Subcutaneous preadipocyte (primary cell): ENCODE results near the gene FANCG. TPM values are rescaled to one million over a fixed set of nuclear protein-coding genes. Genes with fewer than 3 reads are reported as not detected.

Experiments
- small RNA-seq: library from RNA; depleted of rRNA; stranded (forward); fragments of <200 nt; gene quantifications from one replicate; pipeline ENCODE3, GENCODE V24; 2012
- total RNA-seq: library from RNA; depleted of rRNA; stranded (reverse); fragments of >200 nt; gene quantifications from 2 replicates; pipeline ENCODE4 v1.2.3, GENCODE V29; 2012

Gene FANCG
- 25.7 and 36.6 TPM in 2 replicates for total RNA-seq

DNA sequence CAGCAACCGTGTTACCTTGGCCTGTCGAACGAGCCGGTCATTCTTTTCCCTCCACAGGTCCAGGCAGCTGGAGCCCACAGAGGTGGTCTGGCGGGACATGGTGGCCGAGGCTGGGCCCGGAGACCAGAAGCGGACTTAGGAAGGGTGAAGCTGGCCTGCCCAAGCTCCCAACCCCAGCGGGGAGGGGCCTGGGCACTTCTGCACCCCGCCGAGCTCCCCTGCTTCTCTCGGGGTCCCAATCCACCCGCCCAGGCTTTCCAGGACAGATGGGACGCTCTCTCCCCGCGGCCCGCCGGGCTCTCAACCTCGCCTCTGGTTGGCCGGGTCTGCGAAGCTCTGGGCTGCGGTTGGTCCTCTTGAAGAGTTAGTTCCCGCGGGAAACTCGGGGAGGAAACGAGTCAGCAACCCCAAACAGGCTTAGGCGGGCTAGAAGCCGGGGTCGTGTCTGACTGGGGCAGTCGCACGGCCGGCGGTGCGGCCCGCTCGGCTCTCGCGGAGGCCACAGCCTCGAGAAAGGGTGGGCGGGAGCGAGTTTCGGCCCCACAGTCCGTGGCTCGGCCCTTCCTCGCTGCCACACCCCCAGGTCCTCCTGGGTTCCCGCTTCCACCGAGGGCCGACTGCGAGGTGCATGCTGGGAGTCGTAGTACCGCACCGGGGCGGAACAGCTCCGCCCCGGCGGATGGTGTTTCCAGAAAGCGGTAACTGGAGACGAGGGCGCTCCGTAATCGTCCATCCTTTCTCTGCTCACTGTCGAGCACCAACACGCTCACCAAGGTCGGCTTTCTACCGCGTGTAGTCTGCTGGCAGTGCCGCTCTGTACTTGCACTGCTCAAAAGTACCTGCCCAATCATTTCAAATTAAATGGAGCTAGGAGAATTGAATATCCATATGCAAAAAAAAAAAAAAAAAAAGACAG is at the start of gene FANCG:
FANCG (minus strand) TSS at position 517 of the 916 bp plus-strand sequence; CDS start at position 99, 418 bp downstream.

DNA sequence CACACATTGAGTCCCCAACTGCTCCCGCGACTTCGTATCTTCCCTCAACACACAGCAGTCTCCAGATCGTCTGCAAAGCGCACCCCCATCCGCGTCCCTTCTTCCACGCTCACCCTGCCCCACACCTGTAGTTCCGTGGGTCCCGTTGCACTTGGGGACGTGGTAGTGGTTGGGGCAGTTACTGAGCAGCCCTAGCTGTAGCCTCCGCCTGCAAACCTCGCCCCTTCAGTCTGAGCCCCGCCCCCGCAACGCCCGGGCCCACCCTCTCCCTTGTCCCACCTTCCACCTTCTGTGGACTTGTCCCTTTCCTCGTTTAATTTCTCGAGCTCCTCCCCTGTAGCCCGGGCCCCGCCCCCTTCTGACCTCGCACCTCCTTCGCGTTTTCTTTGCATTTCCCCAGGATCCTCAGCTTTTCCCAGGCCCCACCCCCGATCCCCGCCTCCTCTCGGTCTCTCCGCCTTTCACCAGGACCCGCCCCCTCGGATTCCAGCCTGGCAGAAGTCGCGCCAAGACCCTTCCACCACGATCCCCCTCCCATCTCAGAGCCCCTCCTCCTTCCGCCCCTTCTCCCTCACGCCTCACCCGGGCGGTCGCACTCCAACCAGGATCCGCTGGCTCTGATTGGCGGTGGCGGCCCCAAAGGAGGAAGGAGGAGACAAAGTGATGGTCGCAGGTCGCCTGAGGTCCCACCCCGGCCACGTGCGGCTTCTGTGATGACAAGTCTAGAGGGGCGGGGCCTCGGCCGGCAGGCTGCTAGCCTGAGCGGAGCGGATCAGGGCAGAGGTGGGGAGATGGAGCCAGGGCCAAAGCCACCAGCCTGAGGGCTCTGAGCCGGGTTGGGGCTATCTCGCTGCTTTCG is 36.2 kb upstream of the FANCG start, which contains the start of gene ATOSB:
ATOSB (minus strand) TSS at position 183 of the 859 bp plus-strand sequence. CDS start 7,588 bp downstream, outside the sequence.

DNA sequence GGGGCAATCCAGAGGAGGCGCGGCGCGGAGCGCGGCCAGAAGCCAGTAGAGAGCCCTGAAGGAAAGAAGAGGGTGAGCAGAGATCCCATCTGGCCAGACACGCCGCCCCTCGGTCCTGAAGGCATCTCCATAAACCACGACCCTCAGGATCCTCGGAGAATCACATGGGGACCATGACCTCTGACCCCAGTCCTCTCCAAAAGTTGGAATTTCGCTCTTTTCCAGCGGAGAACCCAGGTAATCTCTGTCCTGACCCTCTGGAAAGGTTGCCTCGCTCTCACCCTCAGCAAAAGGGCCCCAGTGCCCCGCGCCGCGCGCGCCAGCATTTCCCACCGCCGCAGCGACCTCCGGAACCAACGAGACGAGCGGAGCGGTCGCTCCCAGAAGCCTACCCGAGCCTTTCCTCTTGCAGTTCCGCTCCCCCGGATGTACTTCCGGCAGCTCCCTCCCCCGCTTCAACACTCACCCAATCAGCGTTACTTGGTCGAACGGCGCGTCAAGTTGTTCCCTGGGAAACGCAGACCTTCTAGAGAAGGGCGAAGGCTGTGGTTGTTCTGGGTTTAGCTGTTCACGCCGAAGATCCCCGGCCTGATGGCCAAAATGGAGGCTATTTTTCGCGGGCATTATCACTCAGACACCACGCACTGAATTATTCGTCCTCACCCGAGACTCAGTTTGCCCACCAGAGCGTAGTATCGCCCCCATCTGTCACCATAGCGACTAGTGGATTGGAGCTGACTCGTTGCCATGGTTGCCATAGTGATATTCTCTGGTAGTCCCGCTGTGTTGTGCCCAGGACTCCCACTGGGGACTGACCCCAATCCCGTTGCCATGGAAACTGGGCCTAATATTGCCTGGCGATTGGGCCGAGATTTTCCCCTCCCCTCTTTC is 23.3 kb upstream of the FANCG start, which contains the start of gene STOML2:
STOML2 (minus strand) TSS at position 363 of the 891 bp plus-strand sequence; CDS start at position 326, 37 bp downstream.

DNA sequence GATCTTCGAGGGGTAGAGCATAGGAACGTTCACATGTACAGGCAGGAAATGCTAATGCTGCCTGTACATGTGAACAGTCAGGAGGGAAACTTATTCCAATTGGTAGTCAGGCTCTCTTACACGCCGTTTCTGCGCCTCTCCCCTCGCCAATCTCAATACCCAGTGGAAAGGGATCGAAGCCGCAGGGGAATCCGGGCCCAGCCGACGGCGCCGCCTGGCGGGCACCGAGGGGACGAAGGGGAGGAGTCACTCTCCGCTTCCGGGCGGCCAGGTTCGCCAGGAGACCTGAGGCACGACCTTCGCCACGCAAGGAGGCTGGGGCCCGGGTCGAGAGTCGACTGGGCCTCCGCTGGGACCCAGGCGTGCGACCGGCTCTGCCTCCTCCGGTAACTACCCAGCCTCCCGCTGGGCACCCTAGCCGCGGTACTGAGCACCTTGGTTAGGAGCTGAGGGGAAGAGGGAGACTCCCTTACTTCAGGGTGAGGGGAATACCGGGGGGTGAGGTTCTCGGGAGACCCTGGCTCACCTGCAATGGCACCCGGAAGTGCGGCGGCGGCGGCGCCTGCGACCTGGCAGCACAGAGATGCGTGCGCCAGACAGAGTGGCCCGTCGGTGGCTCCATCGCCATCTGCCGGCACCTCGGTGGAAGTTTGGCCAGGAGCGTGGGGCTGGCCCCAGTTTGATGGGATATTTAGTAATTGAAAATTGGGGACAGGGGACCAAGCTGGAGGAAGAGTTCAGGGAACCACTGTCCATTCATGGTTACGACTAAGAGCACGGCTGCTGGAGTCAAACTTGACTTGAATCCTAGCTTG is 16.5 kb upstream of the FANCG start, which contains the start of gene PIGO:
PIGO (minus strand) TSS at position 557 of the 815 bp plus-strand sequence. CDS start 1,026 bp downstream, outside the sequence.

DNA sequence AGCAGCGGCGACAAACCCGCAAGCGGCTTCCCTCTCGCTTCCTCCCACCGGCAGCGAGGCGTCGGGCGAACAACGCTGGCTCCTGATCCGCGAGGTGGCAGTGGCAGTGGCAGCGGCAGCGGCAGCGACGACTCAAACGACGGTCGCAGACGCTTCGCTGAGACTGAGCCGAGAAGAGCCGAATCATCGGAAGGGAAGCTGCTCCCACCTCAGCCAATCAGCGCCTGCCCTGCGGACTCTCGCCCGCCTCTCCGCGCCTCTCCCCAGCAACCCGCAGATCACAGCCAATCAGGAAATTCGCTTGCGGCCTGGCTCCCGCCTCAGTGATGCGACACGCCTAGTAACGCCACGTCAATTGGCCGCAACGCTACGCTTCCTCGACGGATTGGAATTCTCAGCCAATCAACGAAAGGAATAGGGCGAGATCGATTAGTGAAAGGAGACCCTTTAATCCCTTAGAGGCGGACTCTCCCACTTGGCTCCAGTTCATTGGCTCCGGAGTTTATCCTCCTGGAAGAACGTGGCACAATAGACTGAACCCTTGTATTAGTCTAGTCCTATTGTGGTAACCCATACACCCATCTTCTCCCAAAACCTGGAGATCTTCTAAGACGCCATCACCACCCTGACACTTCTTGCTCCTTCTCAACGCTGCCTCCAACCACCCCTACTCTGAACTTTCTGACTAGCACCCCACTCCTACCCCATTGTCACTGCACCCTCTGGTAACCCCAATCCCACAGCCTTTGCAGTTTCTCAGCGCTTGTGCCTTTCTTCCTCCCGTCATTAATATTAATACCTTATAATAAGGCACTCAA is 7.1 kb downstream of the FANCG start, which contains the start of gene VCP:
VCP (minus strand) TSS at position 165 of the 818 bp plus-strand sequence. CDS start 272 bp downstream, outside the sequence.

Small RNA genes lying within 50 kb of the gene (small RNA-seq; reads per million reads assigned to genes)
- gene RN7SL338P = not detected

Other genes starting within 250 kb of the FANCG start
- not detected in 2 replicates for gene PHF24, start 121.7 kb downstream of the FANCG start, total RNA-seq
- 7.6 and 8.5 TPM in 2 replicates for gene DNAJB5, start 90.2 kb downstream of the FANCG start, total RNA-seq
- 288 and 366 TPM in 2 replicates for gene VCP, start 7.3 kb downstream of the FANCG start, total RNA-seq
- 12.1 and 15.1 TPM in 2 replicates for gene PIGO, start 16.6 kb upstream of the FANCG start, total RNA-seq
- gene STOML2, start 23.2 kb upstream of the FANCG start, total RNA-seq = 201 and 210 TPM in 2 replicates
- 12.9 and 14.1 TPM in 2 replicates for gene ATOSB, start 35.9 kb upstream of the FANCG start, total RNA-seq
- 23.1 and 25.2 TPM in 2 replicates for gene UNC13B, start 82.1 kb upstream of the FANCG start, total RNA-seq